Right lobe of liver (tissue), 4 donors: Measurements from ENCODE around the gene MUC4.

Experiments used
- CTCF ChIP-seq, 4 donors: fragments of 200-600 bp in 3 of 4; fragments of 450-650 bp in 1 of 4; IDR thresholded peaks; one replicate each; pipeline versions ENCODE4 v1.5.1 to v1.8.0; 2016 to 2022; ENCODE audit warnings: antibody characterized with exemption in 4 of 4, mild to moderate bottlenecking in 2 of 4
- POLR2A ChIP-seq: fragments of 450-650 bp; IDR thresholded peaks from one replicate; pipeline ENCODE4 v1.6.1; 2017; ENCODE audit warnings: antibody characterized with exemption, mild to moderate bottlenecking
- donor health status: DM: no; HTN: no; CAD: no.
- donor health status: DM: no; HTN: no; CAD: no.
- donor health status: DM: no; HTN: yes; CAD: no.

GRCh38 chr3:195770081-195770840 lies 41.5 kb downstream of the MUC4 start:
- TF ChIP-seq CTCF (IDR thresholded peaks at IDR 0.05) = no peak
- no peak for TF ChIP-seq POLR2A
